BLaER1 (cell line): Measurements from ENCODE around the gene CEP85L.

Source experiments
- H3K27ac ChIP-seq: shearing (Covaris generic); formaldehyde crosslinking; 2 replicates; pipeline ENCODE4 v1.8.1; 2022
- H3K27me3 ChIP-seq: shearing (Covaris generic); formaldehyde crosslinking; 2 replicates; pipeline ENCODE4 v1.8.1; 2022
- H3K36me3 ChIP-seq: shearing (Covaris generic); formaldehyde crosslinking; 2 replicates; pipeline ENCODE4 v1.8.1; 2022
- H3K4me1 ChIP-seq: shearing (Covaris generic); formaldehyde crosslinking; 2 replicates; pipeline ENCODE4 v1.8.1; 2022
- H3K4me2 ChIP-seq: shearing (Covaris generic); formaldehyde crosslinking; 2 replicates; pipeline ENCODE4 v1.8.1; 2022
- H3K4me3 ChIP-seq: shearing (Covaris generic); formaldehyde crosslinking; 2 replicates; pipeline ENCODE4 v1.8.1; 2022
- H3K9ac ChIP-seq: shearing (Covaris generic); formaldehyde crosslinking; 2 replicates; pipeline ENCODE4 v1.8.1; 2022
- H3K9me3 ChIP-seq: shearing (Covaris generic); formaldehyde crosslinking; 2 replicates; pipeline ENCODE4 v1.8.1; 2022
- H4K20me1 ChIP-seq: shearing (Covaris generic); formaldehyde crosslinking; 2 replicates; pipeline ENCODE4 v1.8.1; 2022
- Cebpa-rat ChIP-seq: shearing (Covaris generic); IDR thresholded peaks from 2 replicates; pipeline ENCODE4 v1.8.1; 2022

Gene CEP85L

DNA sequence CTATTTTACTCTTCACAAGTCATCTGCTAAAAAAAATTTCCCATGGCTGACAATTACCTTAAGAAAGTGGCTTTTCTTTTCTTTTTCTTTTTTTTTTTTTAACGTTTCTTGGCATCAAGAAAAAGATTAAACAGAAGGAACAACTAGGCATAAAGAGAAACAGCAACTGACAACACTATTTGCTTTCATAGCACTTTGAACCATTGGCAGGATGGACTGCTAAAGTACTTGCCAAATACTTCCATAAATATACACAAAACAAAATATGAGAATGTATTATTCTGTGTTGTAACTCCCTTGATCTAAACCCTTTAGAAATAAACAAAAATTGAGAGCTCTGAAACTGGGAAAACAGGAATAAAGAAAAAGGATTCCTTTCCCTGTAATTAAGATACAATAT, 123.3 kb downstream of the CEP85L start:
- Histone ChIP-seq H4K20me1 (no peaks in the 10 kb centered on the region), H3K4me2 (no peak overlapping the region), H3K36me3 (no peaks in the 10 kb centered on the region), H3K4me3 (no peak overlapping the region), H3K4me1 (no peaks in the 10 kb centered on the region), H3K9me3 (peaks cover 6% of the 10 kb centered on the region), H3K27ac (no peak overlapping the region), H3K27me3 (no peaks in the 10 kb centered on the region), H3K9ac (no peak overlapping the region)
- TF ChIP-seq Cebpa-rat: no peak

DNA sequence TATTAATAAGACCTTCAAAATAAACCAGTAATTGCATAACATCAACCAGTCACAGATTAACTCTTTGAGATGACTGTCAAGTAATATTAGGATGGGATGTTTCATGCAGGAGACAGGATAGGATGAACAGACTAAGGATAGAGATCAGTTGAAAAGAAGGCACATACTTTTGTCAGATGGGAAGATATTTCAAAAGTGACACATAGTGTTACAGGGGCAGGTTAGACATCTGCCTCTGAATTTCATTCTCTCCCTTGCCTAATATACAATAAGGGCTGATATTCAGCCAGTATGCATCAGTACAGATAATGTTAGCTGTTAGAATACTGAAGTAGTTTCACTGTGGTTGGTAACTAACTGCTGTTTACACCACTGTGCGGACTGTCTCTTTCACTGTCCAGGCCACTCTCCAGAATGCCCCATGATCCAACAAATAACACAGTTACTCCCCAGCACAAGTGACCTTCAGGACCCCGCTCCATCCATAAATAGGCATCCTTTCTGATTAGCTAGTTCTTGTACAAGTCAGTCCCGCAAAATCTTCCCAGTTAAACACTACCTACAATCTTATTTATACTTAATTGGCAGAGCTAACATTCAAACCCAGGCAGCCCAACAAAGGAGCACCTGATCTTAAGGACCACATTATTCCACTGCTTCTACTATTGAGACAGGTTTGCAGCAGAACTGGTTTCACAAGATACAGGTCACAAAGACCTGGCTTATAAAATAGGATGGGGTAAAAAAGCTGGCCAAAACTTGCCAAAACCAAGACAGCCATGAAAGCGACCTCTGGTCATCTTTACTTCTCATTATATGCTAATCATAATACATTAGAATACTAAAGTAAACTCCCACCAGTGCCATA, 125.2 kb downstream of the CEP85L start:
- no peak for TF ChIP-seq Cebpa-rat
- Histone ChIP-seq H3K4me3 (no peak overlapping the region), H3K4me1 (no peaks in the 10 kb centered on the region), H3K36me3 (0 out of 2 replicates have a peak, but pooled peaks cover 4% of the 10 kb centered on the region), H4K20me1 (no peaks in the 10 kb centered on the region), H3K9me3 (peaks cover 4% of the 10 kb centered on the region), H3K27me3 (no peaks in the 10 kb centered on the region), H3K4me2 (no peak overlapping the region), H3K9ac (no peak overlapping the region), H3K27ac (no peak overlapping the region)

DNA sequence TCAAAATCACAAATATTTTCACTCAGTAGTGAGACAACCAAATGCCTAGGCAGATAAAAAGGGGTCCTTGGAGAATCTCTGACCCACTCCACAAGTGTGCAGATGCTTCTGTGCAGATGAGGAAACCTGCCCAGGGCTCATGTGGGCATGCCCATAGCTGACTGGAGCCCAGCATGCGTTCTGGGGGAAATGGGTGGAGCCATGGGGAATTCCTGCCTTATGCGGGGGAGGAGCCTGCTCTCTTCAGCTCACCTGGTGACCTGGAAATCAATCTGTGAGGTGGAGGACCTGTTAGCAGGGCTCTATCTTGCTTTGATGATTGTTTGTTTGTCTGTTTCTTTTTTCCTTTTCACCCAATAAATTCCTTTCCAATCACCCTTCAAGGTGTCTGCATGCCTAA, 126.7 kb downstream of the CEP85L start:
- Histone ChIP-seq H3K9ac (no peak overlapping the region), H3K4me1 (no peaks in the 10 kb centered on the region), H3K27ac (no peak overlapping the region), H4K20me1 (no peaks in the 10 kb centered on the region), H3K27me3 (no peaks in the 10 kb centered on the region), H3K4me2 (no peak overlapping the region), H3K9me3 (no peaks in the 10 kb centered on the region), H3K4me3 (no peak overlapping the region), H3K36me3 (0 out of 2 replicates have a peak, but pooled peaks cover 4% of the 10 kb centered on the region)
- TF ChIP-seq Cebpa-rat: no peak

GRCh38 chr6:118523216-118523615, 128.2 kb downstream of the CEP85L start:
- H3K27me3 ChIP-seq: no peaks in the 10 kb centered on the region
- no peaks in the 10 kb centered on the region for H3K4me1 ChIP-seq
- H4K20me1 ChIP-seq: no peaks in the 10 kb centered on the region
- H3K27ac ChIP-seq: no peak overlapping the region
- H3K9ac ChIP-seq: no peak overlapping the region
- no peak overlapping the region for H3K4me2 ChIP-seq
- H3K9me3 ChIP-seq: no peaks in the 10 kb centered on the region
- no peak overlapping the region for H3K4me3 ChIP-seq
- 0 out of 2 replicates have a peak, but pooled peaks cover 4% of the 10 kb centered on the region for H3K36me3 ChIP-seq
- no peak for TF ChIP-seq Cebpa-rat

- TF ChIP-seq Cebpa-rat: no peak
- no peaks in the 10 kb centered on the region for H4K20me1 ChIP-seq
Measured at GRCh38 chr6:118522422-118522821, 129.0 kb downstream of the CEP85L start.

GRCh38 chr6:118514689-118515088, 136.7 kb downstream of the CEP85L start:
- no peaks in the 10 kb centered on the region for H3K9me3 ChIP-seq
- H3K36me3 ChIP-seq: no peaks in the 10 kb centered on the region
- H3K4me3 ChIP-seq: no peak overlapping the region
- no peak overlapping the region for H3K4me2 ChIP-seq
- H4K20me1 ChIP-seq: no peaks in the 10 kb centered on the region; the same call in 1 of the 2 replicates
- H3K9ac ChIP-seq: no peak overlapping the region
- TF ChIP-seq Cebpa-rat: no peak
- H3K27ac ChIP-seq: no peak overlapping the region
- no peaks in the 10 kb centered on the region for H3K4me1 ChIP-seq
- H3K27me3 ChIP-seq: no peaks in the 10 kb centered on the region

More at GRCh38 chr6:118522422-118522821, 129.0 kb downstream of the CEP85L start:
- no peak overlapping the region for H3K4me3 ChIP-seq
- H3K36me3 ChIP-seq: 0 out of 2 replicates have a peak, but pooled peaks cover 4% of the 10 kb centered on the region
- H3K9ac ChIP-seq: no peak overlapping the region
- H3K4me2 ChIP-seq: no peak overlapping the region
- no peaks in the 10 kb centered on the region for H3K4me1 ChIP-seq
- no peaks in the 10 kb centered on the region for H3K9me3 ChIP-seq
- no peak overlapping the region for H3K27ac ChIP-seq
- no peaks in the 10 kb centered on the region for H3K27me3 ChIP-seq

DNA sequence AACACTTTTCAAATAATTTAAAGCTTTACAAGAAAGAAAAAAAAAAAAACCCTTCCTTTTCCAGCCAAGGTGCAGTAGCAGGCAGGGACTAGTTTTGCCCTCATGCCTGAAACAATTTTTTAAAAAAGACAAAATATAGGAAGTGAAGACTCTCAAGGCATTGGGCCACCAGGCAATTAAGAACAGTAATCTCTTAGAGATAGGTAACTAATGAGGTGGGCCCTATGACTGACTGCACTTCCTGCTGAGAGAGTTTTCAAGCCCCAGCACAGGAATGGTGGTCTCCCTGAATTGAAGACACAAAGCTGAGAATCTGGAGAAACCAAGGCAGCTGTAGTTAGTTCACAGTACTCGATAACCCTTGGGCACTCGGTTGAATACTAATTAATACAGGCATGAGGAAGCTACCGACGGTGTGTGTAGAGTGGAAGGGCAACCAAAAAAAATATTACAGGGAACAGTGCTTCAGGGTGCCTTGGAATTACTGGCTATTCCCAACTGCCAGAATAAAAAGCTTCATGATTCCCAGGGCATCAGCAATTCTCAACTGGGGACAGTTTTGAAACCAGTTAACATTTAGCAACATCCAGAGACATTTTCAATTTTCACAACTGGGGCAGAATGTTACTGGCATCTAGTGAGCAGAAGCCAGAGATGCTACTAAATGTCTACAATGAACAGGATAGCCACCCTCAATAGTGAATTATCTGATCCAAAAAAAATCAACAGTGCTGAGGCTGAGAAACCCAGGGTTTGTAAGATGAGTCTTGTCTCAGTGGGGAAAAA, 139.3 kb downstream of the CEP85L start:
- H4K20me1 ChIP-seq: no peaks in the 10 kb centered on the region; the same call in 1 of the 2 replicates
- no peaks in the 10 kb centered on the region for H3K4me1 ChIP-seq
- TF ChIP-seq Cebpa-rat: no peak
- no peak overlapping the region for H3K4me2 ChIP-seq
- no peaks in the 10 kb centered on the region for H3K27me3 ChIP-seq
- no peaks in the 10 kb centered on the region for H3K9me3 ChIP-seq
- no peaks in the 10 kb centered on the region for H3K36me3 ChIP-seq
- no peak overlapping the region for H3K27ac ChIP-seq
- no peak overlapping the region for H3K9ac ChIP-seq
- H3K4me3 ChIP-seq: no peak overlapping the region

- Histone ChIP-seq H3K4me2 (no peak overlapping the region), H3K4me1 (no peaks in the 10 kb centered on the region), H3K9ac (no peak overlapping the region), H3K36me3 (no peaks in the 10 kb centered on the region), H3K27me3 (no peaks in the 10 kb centered on the region), H4K20me1 (no peaks in the 10 kb centered on the region; the same call in 1 of the 2 replicates), H3K4me3 (no peak overlapping the region), H3K9me3 (no peaks in the 10 kb centered on the region), H3K27ac (no peak overlapping the region)
- TF ChIP-seq Cebpa-rat: no peak
Measured at GRCh38 chr6:118509009-118509617, 142.3 kb downstream of the CEP85L start.

GRCh38 chr6:118507636-118508035, 143.8 kb downstream of the CEP85L start:
- H3K9me3 ChIP-seq: no peaks in the 10 kb centered on the region
- H3K4me2 ChIP-seq: no peak overlapping the region
- no peaks in the 10 kb centered on the region for H3K27me3 ChIP-seq
- no peaks in the 10 kb centered on the region for H3K4me1 ChIP-seq
- H3K9ac ChIP-seq: no peak overlapping the region
- 0 out of 2 replicates have a peak, but pooled peaks cover under 1% of the 10 kb centered on the region for H3K36me3 ChIP-seq
- H3K27ac ChIP-seq: no peak overlapping the region
- H4K20me1 ChIP-seq: no peaks in the 10 kb centered on the region; the same call in 1 of the 2 replicates
- no peak for TF ChIP-seq Cebpa-rat
- no peak overlapping the region for H3K4me3 ChIP-seq
